Urothelium cell line (cell line): Measurements from ENCODE around the gene SMAD6.

Experiments
- DNase-seq: peaks from one replicate; pipeline ENCODE4 v3.0.0; 2011; ENCODE audit warnings: low spot score, mixed read lengths
- FAIRE-seq: peaks from 2 replicates; lab custom pipeline; 2011; peaks lifted over from hg19 to GRCh38; lab: Jason Lieb, UNC

SMAD6 gene

GRCh38 chr15:66701422-66702034, 508 bp upstream of the SMAD6 start:
- DNase-seq: peak; percentile 73

DNA sequence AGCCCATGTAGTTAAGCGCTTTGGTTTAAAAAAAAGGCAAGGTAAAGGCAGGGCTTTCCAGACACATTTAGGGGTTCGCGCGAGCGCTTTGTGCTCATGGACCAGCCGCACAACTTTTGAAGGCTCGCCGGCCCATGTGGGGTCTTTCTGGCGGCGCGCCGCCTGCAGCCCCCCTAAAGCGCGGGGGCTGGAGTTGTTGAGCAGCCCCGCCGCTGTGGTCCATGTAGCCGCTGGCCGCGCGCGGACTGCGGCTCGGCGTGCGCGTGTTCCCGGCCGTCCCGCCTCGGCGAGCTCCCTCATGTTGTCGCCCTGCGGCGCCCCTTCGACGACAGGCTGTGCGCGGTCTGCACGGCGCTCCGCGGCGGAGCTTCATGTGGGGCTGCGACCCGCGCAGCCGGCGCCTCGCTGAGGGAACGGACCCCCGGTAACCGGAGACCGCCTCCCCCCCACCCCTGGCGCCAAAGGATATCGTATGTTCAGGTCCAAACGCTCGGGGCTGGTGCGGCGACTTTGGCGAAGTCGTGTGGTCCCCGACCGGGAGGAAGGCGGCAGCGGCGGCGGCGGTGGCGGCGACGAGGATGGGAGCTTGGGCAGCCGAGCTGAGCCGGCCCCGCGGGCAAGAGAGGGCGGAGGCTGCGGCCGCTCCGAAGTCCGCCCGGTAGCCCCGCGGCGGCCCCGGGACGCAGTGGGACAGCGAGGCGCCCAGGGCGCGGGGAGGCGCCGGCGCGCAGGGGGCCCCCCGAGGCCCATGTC, 927 bp downstream of the SMAD6 start:
- no peak for FAIRE-seq

More at GRCh38 chr15:66701422-66702034, 508 bp upstream of the SMAD6 start:
- FAIRE-seq: peak; percentile 95

GRCh38 chr15:66703540-66703941, 1.5 kb downstream of the SMAD6 start:
- DNase-seq (peak; percentile 46), FAIRE-seq (no peak)

More for the DNA sequence above, 927 bp downstream of the SMAD6 start:
- DNase-seq: peak; percentile 50

DNA sequence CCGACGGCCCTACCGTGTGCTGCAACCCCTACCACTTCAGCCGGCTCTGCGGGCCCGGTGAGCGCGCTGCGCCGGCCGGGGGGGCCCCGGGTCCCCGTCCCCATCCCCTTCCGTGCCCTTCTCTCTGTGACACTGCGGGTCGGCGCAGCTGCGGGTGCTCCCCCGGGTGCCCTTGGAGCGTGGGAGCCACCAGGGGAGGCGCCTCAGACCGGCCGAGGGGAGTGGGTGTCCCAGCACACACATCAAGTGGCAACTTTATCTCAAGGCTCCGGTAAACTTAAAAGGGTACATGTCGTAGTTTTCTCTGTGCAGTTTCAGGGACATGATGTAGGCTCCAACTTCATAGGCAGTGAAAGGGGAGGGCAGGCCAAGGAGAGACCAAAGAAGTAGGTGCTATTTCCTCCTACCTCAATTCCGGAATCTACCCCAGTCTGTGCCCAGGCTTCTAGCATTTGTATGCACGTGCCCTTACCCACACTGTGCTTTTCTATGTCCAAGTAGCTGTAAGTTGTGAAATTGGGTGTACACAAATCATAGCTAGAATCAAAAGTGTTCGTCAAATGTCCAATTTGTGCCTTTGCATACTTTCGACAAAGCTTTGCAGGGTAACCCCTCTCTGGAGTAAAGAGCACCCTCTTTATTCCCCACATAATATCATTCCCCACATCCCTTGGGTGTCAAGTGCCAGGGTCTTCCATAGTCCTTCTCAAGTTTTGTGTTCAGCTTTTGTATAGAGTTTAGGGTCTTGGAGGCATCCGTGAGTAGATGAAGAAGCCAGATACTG, 2.2 kb downstream of the SMAD6 start:
- peak; percentile 17 for FAIRE-seq
- DNase-seq: no peak

GRCh38 chr15:66704803-66705153, 2.7 kb downstream of the SMAD6 start:
- FAIRE-seq (peak; percentile 67), DNase-seq (no peak)

GRCh38 chr15:66705277-66706146, 3.5 kb downstream of the SMAD6 start:
- peak; percentile 94 for FAIRE-seq
- no peak for DNase-seq

GRCh38 chr15:66706225-66706732, 4.2 kb downstream of the SMAD6 start:
- peak; percentile 68 for FAIRE-seq
- DNase-seq: no peak

GRCh38 chr15:66706840-66707239, 4.8 kb downstream of the SMAD6 start:
- FAIRE-seq (no peak), DNase-seq (no peak)

GRCh38 chr15:66707310-66708082, 5.5 kb downstream of the SMAD6 start:
- FAIRE-seq (no peak), DNase-seq (peak; percentile 73)

DNA sequence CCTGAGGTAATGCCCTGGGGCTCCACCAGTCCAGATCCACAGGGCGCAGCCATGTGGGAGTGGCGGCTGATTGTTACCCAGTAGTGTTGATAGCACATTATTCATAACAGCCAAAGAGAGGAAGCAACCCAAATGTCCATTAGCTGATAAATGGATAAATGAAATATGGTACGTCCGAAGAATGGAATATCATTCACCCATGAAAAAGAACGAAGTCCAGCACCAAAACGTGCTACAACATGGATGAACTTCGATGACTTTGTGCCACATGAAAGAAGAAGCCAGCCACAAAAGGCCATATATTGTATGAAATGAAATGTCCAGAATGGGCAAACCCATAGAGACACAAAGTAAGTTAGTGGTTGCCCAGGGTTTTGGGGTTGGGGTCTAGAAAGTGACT, 6.4 kb downstream of the SMAD6 start:
- no peak for DNase-seq
- no peak for FAIRE-seq

- FAIRE-seq (no peak), DNase-seq (no peak)
Measured at GRCh38 chr15:66709884-66710283, 7.8 kb downstream of the SMAD6 start.

GRCh38 chr15:66711260-66711659, 9.2 kb downstream of the SMAD6 start:
- DNase-seq: no peak
- no peak for FAIRE-seq

DNA sequence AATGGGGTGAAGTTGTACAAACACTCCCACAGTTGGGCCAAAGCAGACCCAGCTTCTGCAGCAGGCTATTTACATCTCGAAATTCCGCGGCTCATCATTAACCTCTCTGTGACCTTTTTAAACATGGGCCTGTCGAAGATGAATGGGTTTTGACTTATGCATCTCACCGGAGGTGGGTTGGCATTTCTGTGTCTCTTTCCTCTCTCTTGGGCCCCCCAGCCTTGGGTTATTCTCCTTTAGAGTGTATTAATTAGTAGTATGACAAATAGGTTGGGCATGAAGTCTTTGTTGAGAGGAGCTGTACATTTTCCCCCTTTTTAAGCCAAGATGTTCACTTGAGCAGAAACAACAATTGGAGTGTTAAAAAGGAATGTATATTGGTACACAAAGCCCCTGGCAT, 9.8 kb downstream of the SMAD6 start:
- DNase-seq (no peak), FAIRE-seq (no peak)

- FAIRE-seq: no peak
- no peak for DNase-seq
Measured at GRCh38 chr15:66713843-66714508, 11.9 kb downstream of the SMAD6 start.

DNA sequence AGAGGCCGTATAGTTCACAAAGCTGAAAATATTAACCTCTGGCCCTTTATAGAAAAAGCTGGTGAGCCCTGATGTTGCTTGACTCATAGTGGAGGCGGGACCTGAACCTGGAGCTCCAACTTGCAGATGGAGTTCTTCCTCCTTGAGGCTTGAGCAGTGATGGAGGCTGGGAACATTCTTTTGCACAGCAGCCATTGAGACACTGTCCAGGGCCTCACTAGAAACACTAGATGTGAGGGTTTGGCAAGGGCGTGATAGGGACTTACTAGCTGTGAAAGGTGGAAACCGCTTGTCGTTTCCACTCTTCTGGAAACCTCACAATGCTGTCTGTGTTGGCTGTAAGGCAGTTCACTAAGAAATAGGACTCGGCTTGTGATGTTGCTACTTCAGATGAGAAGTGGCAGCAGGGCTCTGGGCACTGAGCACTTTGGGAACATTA, 12.5 kb downstream of the SMAD6 start:
- DNase-seq (no peak), FAIRE-seq (peak; percentile 56)

- FAIRE-seq: no peak
- no peak for DNase-seq
Measured at GRCh38 chr15:66715181-66715624, 13.2 kb downstream of the SMAD6 start.

GRCh38 chr15:66715720-66716655, 14.0 kb downstream of the SMAD6 start:
- FAIRE-seq: no peak
- DNase-seq: no peak

GRCh38 chr15:66716656-66717020, 14.6 kb downstream of the SMAD6 start:
- DNase-seq (no peak), FAIRE-seq (no peak)
